Endothelial cell of umbilical vein (primary cell): Measurements from ENCODE around the gene EPS15. TPM values are rescaled to one million over a fixed set of nuclear protein-coding genes. Genes with fewer than 3 reads are reported as not detected.

Experiments used
- BruUV-seq: library from RNA; stranded (reverse); fragments of 400-500 nt; replicated peaks from 2 replicates; lab custom pipeline; 2021; lab: Mats Ljungman, UMichigan
- CTCF ChIA-PET: fragments of 300-600, 350-600 bp; sonication (Branson Sonifier 250); formaldehyde crosslinking; loops from one replicate; lab custom pipeline; 2021; ENCODE audit warnings: antibody characterized with exemption, inconsistent platforms; lab: Charles Lee
- POLR2A ChIA-PET: fragments of 300-600, 350-600 bp; sonication (Branson Sonifier 250); formaldehyde crosslinking; loops from one replicate; lab custom pipeline; 2021; ENCODE audit warnings: antibody characterized with exemption, inconsistent platforms; lab: Charles Lee
- DNase-seq: peaks from one replicate; pipeline ENCODE4 v3.0.0-alpha.2; 2011; ENCODE audit warnings: low read depth, low spot score
- FAIRE-seq: peaks from 2 replicates; lab custom pipeline; 2011; peaks lifted over from hg19 to GRCh38; lab: Jason Lieb, UNC
- H2AFZ ChIP-seq: 2 replicates; pipeline ENCODE4 v1.6.0; 2012; ENCODE audit warnings: low read depth, low read length, control low read depth, inconsistent platforms
- H3K27ac ChIP-seq: 2 replicates; pipeline ENCODE4 v1.5.1; 2011; ENCODE audit warnings: low read depth, mild to moderate bottlenecking, control low read depth, low read length, moderate library complexity; ENCODE audit not compliant: insufficient read depth
- H3K27me3 ChIP-seq, 2 experiments: 2 replicates each; pipeline versions ENCODE4 v1.6.0 to v1.6.1; 2011; ENCODE audit warnings: low read length in 2 of 2, mixed read lengths in 1 of 2; ENCODE audit not compliant: control insufficient read depth in 2 of 2, insufficient read depth in 2 of 2
- H3K36me3 ChIP-seq, 2 experiments: 2 replicates in 1 of 2; 3 replicates in 1 of 2; pipeline ENCODE4 v1.5.1; 2011; ENCODE audit warnings: low read length in 2 of 2, mild to moderate bottlenecking in 1 of 2, moderate library complexity in 1 of 2; ENCODE audit not compliant: control insufficient read depth in 2 of 2, insufficient read depth in 2 of 2; ENCODE audit errors: extremely low read depth in 1 of 2
- H3K4me1 ChIP-seq: 3 replicates; pipeline ENCODE4 v1.5.1; 2011; ENCODE audit warnings: mild to moderate bottlenecking, low read length; ENCODE audit not compliant: control insufficient read depth, insufficient read depth; ENCODE audit errors: extremely low read depth
- H3K4me2 ChIP-seq: 2 replicates; pipeline ENCODE4 v1.6.1; 2011; ENCODE audit warnings: low read length, control low read depth, mixed read lengths; ENCODE audit not compliant: insufficient read depth
- H3K4me3 ChIP-seq, 3 experiments: fragments of 200-600 bp in 1 of 3; sonication (generic), shearing (Covaris generic) in 1 of 3; replicated peaks in 1 of 3; 2 replicates each; pipeline ENCODE4 v1.5.1; 2011 to 2016; ENCODE audit warnings: control low read depth in 3 of 3, low read length in 3 of 3, mild to moderate bottlenecking in 2 of 3, inconsistent platforms in 1 of 3, low read depth in 1 of 3, moderate library complexity in 1 of 3; ENCODE audit not compliant: insufficient read depth in 1 of 3
- H3K79me2 ChIP-seq: 2 replicates; pipeline ENCODE4 v1.6.0; 2012; ENCODE audit warnings: low read length, inconsistent platforms; ENCODE audit not compliant: control insufficient read depth, insufficient read depth
- H3K9ac ChIP-seq: replicated peaks from 2 replicates; pipeline ENCODE3; 2011; ENCODE audit warnings: low read length, control low read depth; ENCODE audit not compliant: insufficient read depth; ENCODE audit errors: extremely low read depth
- H3K9me1 ChIP-seq: replicated peaks from 3 replicates; pipeline ENCODE4 v1.6.0; 2011; ENCODE audit warnings: mild to moderate bottlenecking, low read length; ENCODE audit not compliant: control insufficient read depth, insufficient read depth; ENCODE audit errors: extremely low read depth
- H3K9me3 ChIP-seq: replicated peaks from 2 replicates; pipeline ENCODE4 v1.5.1; 2012; ENCODE audit warnings: low read length, inconsistent platforms; ENCODE audit not compliant: control insufficient read depth, insufficient read depth
- H4K20me1 ChIP-seq: replicated peaks from 2 replicates; pipeline ENCODE3; 2011; ENCODE audit warnings: mild to moderate bottlenecking, low read length; ENCODE audit not compliant: control insufficient read depth, insufficient read depth; ENCODE audit errors: extremely low read depth
- CTCF ChIP-seq, 2 donors: IDR thresholded peaks; 1 replicate in 1 of 2; 2 replicates in 1 of 2; pipeline ENCODE4 v1.5.1; 2011; ENCODE audit warnings: low read length in 2 of 2, mild to moderate bottlenecking in 2 of 2, moderate library complexity in 2 of 2, control low read depth in 1 of 2, inconsistent platforms in 1 of 2, low read depth in 1 of 2; ENCODE audit not compliant: insufficient read depth in 1 of 2; ENCODE audit errors: extremely low read depth in 1 of 2
- EZH2 ChIP-seq: IDR thresholded peaks from 2 replicates; pipeline ENCODE4 v1.6.1; 2012; ENCODE audit warnings: borderline replicate concordance, low read depth, mild to moderate bottlenecking, moderate library complexity, low read length, inconsistent platforms; ENCODE audit not compliant: severe bottlenecking
- FOS ChIP-seq: IDR thresholded peaks from 2 replicates; pipeline ENCODE4 v1.6.1; 2011; ENCODE audit warnings: mild to moderate bottlenecking, low read length, moderate library complexity, borderline replicate concordance; ENCODE audit not compliant: insufficient read depth
- GATA2 ChIP-seq: IDR thresholded peaks from 2 replicates; pipeline ENCODE4 v1.7.0; 2011; ENCODE audit warnings: low read depth, mild to moderate bottlenecking, moderate library complexity, mixed read lengths, low read length; ENCODE audit not compliant: insufficient read length, insufficient read depth
- JUN ChIP-seq: IDR thresholded peaks from 2 replicates; pipeline ENCODE4 v1.6.1; 2011; ENCODE audit warnings: borderline replicate concordance, low read depth; ENCODE audit not compliant: insufficient read length, insufficient read depth
- MAX ChIP-seq: IDR thresholded peaks from 2 replicates; pipeline ENCODE4 v1.6.1; 2011; ENCODE audit not compliant: insufficient read depth, insufficient read length
- MYC ChIP-seq: IDR thresholded peaks from one replicate; pipeline ENCODE4 v1.6.1; 2011; ENCODE audit warnings: mild to moderate bottlenecking, low read depth, low read length
- POLR2A ChIP-seq: IDR thresholded peaks from 2 replicates; pipeline ENCODE4 v1.6.1; 2012; ENCODE audit warnings: low read depth, mild to moderate bottlenecking, control low read depth, low read length
- POLR2AphosphoS5 ChIP-seq: IDR thresholded peaks from 2 replicates; pipeline ENCODE4 v1.6.1; 2012; ENCODE audit warnings: low read depth, mild to moderate bottlenecking, control low read depth, low read length, moderate library complexity; ENCODE audit not compliant: insufficient read depth
- dilution Hi-C: fragments of 300-500 bp; cut with MboI; formaldehyde crosslinking; loops from one replicate; pipeline ENCODE4 v1.15.0; 2019; ENCODE audit warnings: low sequenced_read_pairs; ENCODE audit not compliant: extremely low pct_ligation_motif_present
- intact Hi-C: fragments of 100-400 bp; cut with micrococcal nuclease; formaldehyde crosslinking; loops from one replicate; pipeline ENCODE4 v1.10.0; 2022
- polyA plus RNA-seq, 4 experiments: library from polyadenylated mRNA; depleted of rRNA in 3 of 4; stranded (reverse) in 3 of 4; unstranded in 1 of 4; fragments of >200 nt; gene quantifications; 2 replicates each; pipeline versions ENCODE4 v1.2.1 to v1.2.3, GENCODE V29; 2011 to 2012; ENCODE audit warnings: missing spikeins in 1 of 4
- total RNA-seq: library from RNA; stranded (reverse); gene quantifications from 2 replicates; pipeline ENCODE4 v1.2.3, GENCODE V29; 2021

The EPS15 gene
- total and polyA plus RNA-seq, 2 donors (not counting 3 experiments of a cell fraction or from before 2014, with no cell fraction given) = 15.4 to 44.8 TPM

- TF ChIP-seq POLR2AphosphoS5 = no peak
- TF ChIP-seq JUN = no peak
- no peak for TF ChIP-seq GATA2
- no peak for TF ChIP-seq MAX
- no peak for TF ChIP-seq POLR2A
- TF ChIP-seq CTCF (IDR thresholded peaks at IDR 0.05; ENCODE audit: extremely low read depth in 1 of 2, insufficient read depth in 1 of 2, low read depth in 1 of 2, low read length in 2 of 2) = no peak
- no peak for TF ChIP-seq FOS
- no peak for TF ChIP-seq EZH2
- no peak for TF ChIP-seq MYC
- Histone ChIP-seq H3K9me3 (no peaks in the 10 kb centered on the region), H3K27ac (no peak overlapping the region), H2AFZ (no peak overlapping the region), H3K79me2 (no peaks in the 10 kb centered on the region), H3K9me1 (no peaks in the 10 kb centered on the region), H3K9ac (no peak overlapping the region), H4K20me1 (no peaks in the 10 kb centered on the region), H3K4me3 (no peak overlapping the region), H3K36me3 (peaks cover 0 to 2% of the 10 kb centered on the region in 2 experiments), H3K4me2 (no peak overlapping the region), H3K27me3 (no peaks in the 10 kb centered on the region), H3K4me1 (peaks cover 12% of the 10 kb centered on the region)
- dilution Hi-C loops = no loop called here
- no peak for FAIRE-seq
- ChIA-PET POLR2A (interaction anchor here (0.6 kb wide), 1 partner anchor 940 kb away, joined by 3 read pairs; no protein-coding TSS in a partner anchor), CTCF (interaction anchor here (0.8 to 2.3 kb wide), 4 partner anchors 9 to 11 kb away, joined by 3 to 7 read pairs (median 4); no protein-coding TSS in a partner anchor)
- BruUV-seq = no TSS peak
- DNase-seq = no peak
- intact Hi-C loops = no loop called here
Observed at GRCh38 chr1:51420867-51421627, 98.0 kb downstream of the EPS15 start.
